ENCODE results near the gene RASL11B. TPM values are rescaled to one million over a fixed set of nuclear protein-coding genes. Genes with fewer than 3 reads are reported as not detected.

Gene RASL11B
- total RNA-seq, 1 donor from 2014 or later = 9.7 TPM

GRCh38 chr4:52894443-52894842, 32.3 kb downstream of the RASL11B start:
- no peaks in the 10 kb centered on the region for H3K4me1 Mint-ChIP-seq (ENCODE audit: low read depth)
- peaks cover 2% of the 10 kb centered on the region for H3K36me3 Mint-ChIP-seq (ENCODE audit: insufficient read depth)
- no peaks in the 10 kb centered on the region for H3K27me3 Mint-ChIP-seq
- no peak overlapping the region for H3K4me3 Mint-ChIP-seq (ENCODE audit: low read depth)
- peaks cover 5% of the 10 kb centered on the region for H3K9me3 Mint-ChIP-seq (ENCODE audit: low read depth)
- no peak for DNase-seq (ENCODE audit: low spot score, unreplicated experiment)
- no peak for TF ChIP-seq CTCF (IDR thresholded peaks at IDR 0.05; ENCODE audit: unreplicated experiment)
- no peak overlapping the region for H3K27ac Mint-ChIP-seq

GRCh38 chr4:52903273-52903672, 41.2 kb downstream of the RASL11B start:
- Mint-ChIP-seq H3K27ac (no peak overlapping the region), H3K9me3 (ENCODE audit: low read depth) (peaks cover 9% of the 10 kb centered on the region), H3K4me1 (ENCODE audit: low read depth) (peaks cover 10% of the 10 kb centered on the region), H3K27me3 (no peaks in the 10 kb centered on the region), H3K36me3 (ENCODE audit: insufficient read depth) (peaks cover 5% of the 10 kb centered on the region), H3K4me3 (ENCODE audit: low read depth) (no peak overlapping the region)
- TF ChIP-seq CTCF (IDR thresholded peaks at IDR 0.05; ENCODE audit: unreplicated experiment) = no peak
- no peak for DNase-seq (ENCODE audit: low spot score, unreplicated experiment)

- no peak for DNase-seq (ENCODE audit: low spot score, unreplicated experiment)
- no peak overlapping the region for H3K4me3 Mint-ChIP-seq (ENCODE audit: low read depth)
These were observed 42.3 kb downstream of the RASL11B start for GRCh38 chr4:52904421-52904820.

GRCh38 chr4:52907510-52907909, 45.4 kb downstream of the RASL11B start:
- no peak for DNase-seq (ENCODE audit: low spot score, unreplicated experiment)
- H3K36me3 Mint-ChIP-seq (ENCODE audit: insufficient read depth) = no peaks in the 10 kb centered on the region
- peaks cover 18% of the 10 kb centered on the region for H3K4me1 Mint-ChIP-seq (ENCODE audit: low read depth)
- H3K27me3 Mint-ChIP-seq = no peaks in the 10 kb centered on the region
- H3K27ac Mint-ChIP-seq = no peak overlapping the region
- H3K4me3 Mint-ChIP-seq (ENCODE audit: low read depth) = no peak overlapping the region
- TF ChIP-seq CTCF (IDR thresholded peaks at IDR 0.05; ENCODE audit: unreplicated experiment) = no peak
- H3K9me3 Mint-ChIP-seq (ENCODE audit: low read depth) = no peaks in the 10 kb centered on the region

More at GRCh38 chr4:52904421-52904820, 42.3 kb downstream of the RASL11B start:
- Mint-ChIP-seq H3K4me1 (ENCODE audit: low read depth) (peaks cover 13% of the 10 kb centered on the region), H3K9me3 (ENCODE audit: low read depth) (peaks cover 7% of the 10 kb centered on the region), H3K36me3 (ENCODE audit: insufficient read depth) (peaks cover 3% of the 10 kb centered on the region), H3K27ac (no peak overlapping the region), H3K27me3 (no peaks in the 10 kb centered on the region)
- no peak for TF ChIP-seq CTCF (IDR thresholded peaks at IDR 0.05; ENCODE audit: unreplicated experiment)

GRCh38 chr4:52910115-52910514, 48.0 kb downstream of the RASL11B start:
- Mint-ChIP-seq H3K27me3 (no peaks in the 10 kb centered on the region), H3K27ac (no peak overlapping the region), H3K9me3 (ENCODE audit: low read depth) (no peaks in the 10 kb centered on the region), H3K4me3 (ENCODE audit: low read depth) (no peak overlapping the region), H3K4me1 (ENCODE audit: low read depth) (peaks cover 41% of the 10 kb centered on the region), H3K36me3 (ENCODE audit: insufficient read depth) (no peaks in the 10 kb centered on the region)
- TF ChIP-seq CTCF (IDR thresholded peaks at IDR 0.05; ENCODE audit: unreplicated experiment) = no peak
- DNase-seq (ENCODE audit: low spot score, unreplicated experiment) = no peak
